Astrocyte of the spinal cord (primary cell): ENCODE results near the gene PHTF2.
"Not testable (repeated sequence)": the region's sequence is repeated elsewhere in the genome, so short reads cannot be mapped to it uniquely, and the experiment has no call there.

Experiments used
- DNase-seq: peaks from one replicate; pipeline ENCODE4 v3.0.0; 2011; ENCODE audit warnings: low read depth, low spot score
- H3K4me3 ChIP-seq: 2 replicates; pipeline ENCODE4 v1.5.1; 2011; ENCODE audit warnings: low read depth, mild to moderate bottlenecking, low read length, moderate library complexity
- CTCF ChIP-seq: IDR thresholded peaks from 2 replicates; pipeline ENCODE4 v1.5.1; 2012; ENCODE audit warnings: low read depth, mild to moderate bottlenecking, low read length, inconsistent platforms
- in situ Hi-C: cut with HindIII; loops from 2 replicates; pipeline ENCODE4 v1.10.0; 2017; ENCODE audit warnings: low sequenced_read_pairs

Gene PHTF2

GRCh38 chr7:77833136-77833535 is 34.6 kb downstream of the PHTF2 start:
- no peak for TF ChIP-seq CTCF
- DNase-seq, result no peak
- H3K4me3 ChIP-seq, result no peak overlapping the region
- in situ Hi-C loops, result no loop called here

- in situ Hi-C loops, DNase-seq, H3K4me3 ChIP-seq: not testable (repeated sequence)
Observed at GRCh38 chr7:77836425-77836824, 37.9 kb downstream of the PHTF2 start.

- TF ChIP-seq CTCF, result no peak
- no peak for DNase-seq
- H3K4me3 ChIP-seq, result no peak overlapping the region
- in situ Hi-C loops, result no loop called here
Observed at GRCh38 chr7:77837275-77837674, 38.7 kb downstream of the PHTF2 start.

GRCh38 chr7:77837966-77838365 is 39.4 kb downstream of the PHTF2 start:
- no peak for DNase-seq
- in situ Hi-C loops, result no loop called here

GRCh38 chr7:77838929-77839491 is 40.4 kb downstream of the PHTF2 start:
- in situ Hi-C loops, result no loop called here

More at GRCh38 chr7:77837966-77838365, 39.4 kb downstream of the PHTF2 start:
- no peak for TF ChIP-seq CTCF
- no peak overlapping the region for H3K4me3 ChIP-seq

GRCh38 chr7:77839919-77840318 is 41.3 kb downstream of the PHTF2 start:
- no peak for DNase-seq
- in situ Hi-C loops, result no loop called here
- H3K4me3 ChIP-seq, result no peak overlapping the region
- no peak for TF ChIP-seq CTCF

More at GRCh38 chr7:77838929-77839491, 40.4 kb downstream of the PHTF2 start:
- H3K4me3 ChIP-seq, result no peak overlapping the region
- no peak for DNase-seq
- no peak for TF ChIP-seq CTCF

GRCh38 chr7:77843194-77843593 is 44.6 kb downstream of the PHTF2 start:
- no peak for DNase-seq
- no peak overlapping the region for H3K4me3 ChIP-seq
- in situ Hi-C loops, result no loop called here
- TF ChIP-seq CTCF, result no peak
